GM18870 (cell line): ENCODE measurements around the gene DOCK2.
A peak's percentile ranks its signal among the peaks of the same experiment; 100 is the strongest.
"Not testable (repeated sequence)": the region's sequence is repeated elsewhere in the genome, so short reads cannot be mapped to it uniquely, and the experiment has no call there.

ENCODE experiments used
- ATAC-seq: cut with Tn5 transposase; IDR thresholded peaks from one replicate; pipeline ENCODE4 v1.9.1; 2021; ENCODE audit warnings: moderate library complexity; ENCODE audit not compliant: unreplicated experiment

DOCK2 gene

DNA sequence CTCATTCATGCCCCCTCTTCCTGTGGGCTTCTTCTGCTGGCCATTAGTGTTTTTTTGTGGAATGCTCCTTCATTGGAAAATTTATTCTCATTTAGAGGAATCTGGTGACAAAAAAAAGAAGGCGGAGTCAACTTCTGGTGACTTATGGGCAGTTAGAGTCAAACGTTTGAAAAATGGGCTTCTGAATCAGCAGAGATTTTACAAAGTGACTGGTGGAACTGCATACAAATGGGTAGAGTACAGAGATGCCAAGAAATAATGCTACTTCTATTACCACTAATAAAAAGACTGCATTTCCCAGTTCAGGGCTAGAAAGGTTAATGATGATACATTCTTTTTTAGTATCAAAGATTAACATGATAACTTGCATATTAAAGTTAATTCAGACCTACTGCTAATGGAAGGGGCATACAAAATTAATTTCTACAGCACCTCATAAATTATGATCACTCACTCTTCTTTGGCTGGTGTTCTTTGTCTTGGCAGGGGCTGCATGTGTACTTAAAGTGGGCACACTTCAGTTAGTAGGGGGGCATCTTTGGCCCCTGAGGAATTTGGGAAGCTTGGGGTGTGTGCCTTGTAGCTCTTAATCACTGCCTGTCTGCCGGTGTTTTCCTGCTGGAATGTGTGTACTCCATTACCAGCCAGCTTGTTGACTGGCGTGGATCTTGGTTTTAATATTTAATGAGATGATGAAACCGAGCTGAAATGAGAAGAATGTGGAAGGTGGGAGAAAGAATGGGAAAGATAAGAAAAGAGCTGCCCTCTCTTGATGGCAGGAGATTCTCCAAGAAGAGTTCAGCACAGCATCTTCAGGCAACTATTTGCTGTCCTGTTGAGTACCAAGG lies 148.9 kb downstream of the DOCK2 start:
- no peak for ATAC-seq

DNA sequence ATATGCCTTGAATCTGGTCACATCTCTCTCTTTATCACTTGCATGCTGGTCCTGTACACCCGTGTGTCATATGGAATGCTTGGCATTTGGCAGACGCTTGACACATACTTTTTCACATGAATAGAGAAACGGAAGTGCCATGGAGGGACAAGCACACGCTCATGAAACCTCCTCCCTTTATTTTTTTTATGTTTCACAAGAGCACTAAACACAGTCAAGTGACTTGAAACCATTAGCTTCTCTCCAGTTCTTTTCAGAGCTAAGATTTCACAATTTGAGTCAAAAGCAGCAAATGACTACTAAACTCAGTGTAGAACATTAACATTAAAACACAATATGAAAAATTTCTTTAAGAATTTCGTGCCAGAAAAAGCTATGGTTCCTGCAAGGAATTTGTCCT lies 151.1 kb downstream of the DOCK2 start:
- no peak for ATAC-seq

DNA sequence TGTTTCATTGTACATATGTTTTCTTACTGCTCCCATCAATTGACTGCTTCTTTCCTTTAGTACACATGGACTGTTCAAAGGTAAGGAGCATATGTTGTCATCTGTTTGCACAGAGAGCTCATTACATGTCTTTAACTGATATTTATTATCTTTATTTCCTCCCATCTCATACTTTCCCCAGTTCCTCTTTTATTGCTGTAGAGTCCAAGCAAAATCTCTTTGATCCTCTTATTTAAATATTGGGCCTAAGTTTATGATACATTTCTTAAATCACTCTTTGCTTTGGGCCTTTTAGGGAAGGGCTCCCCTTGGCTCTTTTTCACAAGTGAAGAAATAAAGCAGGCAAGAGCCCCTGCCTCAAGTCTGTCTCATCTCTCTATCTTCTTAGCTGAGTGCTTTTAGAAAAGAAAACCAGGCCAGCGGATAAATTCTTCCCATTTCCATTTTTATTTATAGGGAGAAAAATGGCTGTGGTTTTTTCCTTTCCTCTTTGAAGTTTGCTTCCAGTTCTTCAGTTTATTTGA lies 152.4 kb downstream of the DOCK2 start:
- ATAC-seq, result no peak

DNA sequence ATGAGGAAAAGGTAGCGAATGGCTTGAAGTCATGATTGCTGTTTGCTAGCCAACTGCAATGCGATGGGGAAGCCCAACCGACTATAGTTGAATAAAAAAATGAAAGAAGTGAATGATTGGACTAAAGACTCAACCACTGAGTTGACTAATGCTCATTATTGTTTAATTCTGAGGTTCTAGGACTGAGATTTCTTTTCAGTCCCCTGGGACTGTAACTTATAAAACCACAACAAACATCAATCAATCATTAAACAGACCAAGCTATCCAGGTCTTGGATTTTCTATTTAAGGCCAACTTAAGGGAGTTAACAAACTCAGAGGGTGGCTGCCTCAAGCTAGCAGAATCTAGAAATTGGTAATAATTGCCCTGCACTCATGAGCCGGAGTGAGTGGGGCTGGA lies 154.2 kb downstream of the DOCK2 start:
- ATAC-seq, result no peak

DNA sequence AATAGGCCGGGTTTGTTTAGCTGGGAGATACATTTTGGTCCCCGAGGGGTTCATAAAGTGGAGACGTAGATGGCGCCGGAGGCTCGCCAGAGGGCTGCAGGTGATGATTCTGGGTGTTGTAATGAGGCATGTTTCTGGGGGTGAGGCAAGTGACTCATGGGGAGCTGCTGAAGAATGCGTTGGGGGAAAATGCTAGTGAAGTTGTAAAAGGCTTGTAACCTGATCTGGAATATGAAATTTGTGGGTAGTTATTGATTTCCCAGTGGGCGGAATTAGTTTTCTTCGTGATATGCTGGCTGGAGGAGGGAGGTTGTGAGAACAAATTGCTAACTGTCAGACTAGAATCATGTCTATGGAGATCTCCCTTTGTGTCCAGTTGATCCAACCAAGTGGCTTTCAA lies 158.3 kb downstream of the DOCK2 start:
- ATAC-seq, result no peak

DNA sequence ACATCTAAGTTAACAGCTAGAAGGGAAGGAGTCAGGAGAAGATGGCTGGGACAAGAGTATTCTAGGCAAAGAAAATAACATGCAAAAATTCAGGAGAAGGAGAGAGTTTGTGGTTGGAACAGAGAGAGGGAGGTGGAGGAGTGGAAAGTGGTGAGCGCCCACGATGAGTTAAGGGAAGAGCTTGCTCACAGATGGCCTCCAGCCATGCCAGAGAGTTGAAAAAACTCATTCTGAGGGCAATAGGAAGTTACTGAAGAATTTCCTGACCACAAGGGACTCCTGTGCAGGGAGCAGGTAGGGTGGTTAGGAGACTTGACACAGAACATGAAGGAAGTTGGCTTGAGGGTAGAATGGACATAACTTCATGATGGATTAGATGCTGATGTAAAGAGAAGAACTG lies 159.7 kb downstream of the DOCK2 start:
- no peak for ATAC-seq

DNA sequence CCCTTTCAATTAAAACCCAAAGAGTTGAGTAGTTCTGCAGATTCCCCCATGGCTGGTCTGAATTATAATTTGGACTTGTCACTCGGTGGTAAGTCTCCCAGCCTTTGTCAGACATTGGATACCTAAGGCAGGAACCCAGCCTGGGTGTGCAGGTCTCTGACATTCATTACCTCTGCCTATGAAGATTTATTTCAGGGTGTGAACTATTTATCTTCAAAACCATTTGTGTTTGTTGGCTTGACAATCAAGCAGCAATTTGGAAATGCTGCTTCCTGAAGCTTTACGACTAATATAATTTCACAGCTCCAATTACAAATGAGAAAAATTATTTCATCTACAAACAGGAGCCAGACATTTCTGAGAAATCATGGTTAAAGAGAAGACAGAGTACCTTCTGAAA lies 160.5 kb downstream of the DOCK2 start:
- ATAC-seq, result no peak

DNA sequence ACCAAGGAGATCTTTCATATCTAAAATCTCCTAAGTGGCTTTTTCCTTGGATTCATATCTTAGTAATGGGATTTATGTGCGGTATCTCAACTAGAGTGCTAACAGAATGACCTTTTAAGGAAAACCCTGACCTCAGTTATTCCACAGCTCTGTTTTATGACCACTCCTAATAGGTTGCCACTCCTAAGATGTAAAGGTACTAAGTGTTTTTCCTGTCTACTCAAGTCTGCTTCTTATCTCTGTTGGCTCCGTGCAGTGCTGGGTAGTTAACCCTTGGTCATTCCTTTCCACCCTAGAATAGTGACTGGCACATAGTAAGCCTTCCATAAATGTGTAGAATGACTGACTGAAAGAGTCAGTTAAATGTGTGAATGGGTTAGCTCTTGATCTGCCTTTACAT lies 161.4 kb downstream of the DOCK2 start:
- no peak for ATAC-seq

DNA sequence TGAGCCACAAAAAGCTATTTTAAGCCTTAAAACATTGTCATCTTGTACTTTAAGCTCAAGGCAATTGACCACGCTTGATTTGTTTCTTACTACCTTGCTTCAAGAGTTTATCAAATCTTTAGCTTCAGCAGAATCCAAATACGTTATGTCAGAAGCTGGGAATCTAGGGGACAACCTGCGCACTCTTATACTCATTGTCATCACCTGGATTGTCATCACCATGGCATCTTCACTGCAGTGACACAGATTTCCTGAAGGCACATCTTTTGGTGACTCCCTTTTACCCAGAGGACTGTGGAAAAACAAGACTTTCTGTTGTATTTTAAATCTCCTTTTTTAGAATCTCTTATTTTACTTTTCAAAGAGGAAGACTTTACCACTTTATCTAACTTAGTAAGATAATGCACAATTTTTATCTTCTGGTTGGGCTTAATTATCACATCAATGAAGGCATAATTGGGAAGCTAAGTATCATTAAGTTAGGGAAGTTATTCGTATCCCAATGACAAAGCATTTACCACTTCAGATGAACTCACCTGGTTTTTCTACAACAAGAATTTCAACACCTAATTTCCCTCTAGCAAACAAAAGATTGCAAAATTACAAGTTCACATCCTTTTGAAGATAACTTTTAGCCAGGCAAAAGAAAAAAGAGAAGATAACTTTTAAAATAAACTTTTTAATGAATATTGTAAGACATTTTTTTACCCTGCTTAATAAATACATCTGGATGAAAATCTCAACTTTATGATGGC lies 162.0 kb downstream of the DOCK2 start:
- no peak for ATAC-seq

DNA sequence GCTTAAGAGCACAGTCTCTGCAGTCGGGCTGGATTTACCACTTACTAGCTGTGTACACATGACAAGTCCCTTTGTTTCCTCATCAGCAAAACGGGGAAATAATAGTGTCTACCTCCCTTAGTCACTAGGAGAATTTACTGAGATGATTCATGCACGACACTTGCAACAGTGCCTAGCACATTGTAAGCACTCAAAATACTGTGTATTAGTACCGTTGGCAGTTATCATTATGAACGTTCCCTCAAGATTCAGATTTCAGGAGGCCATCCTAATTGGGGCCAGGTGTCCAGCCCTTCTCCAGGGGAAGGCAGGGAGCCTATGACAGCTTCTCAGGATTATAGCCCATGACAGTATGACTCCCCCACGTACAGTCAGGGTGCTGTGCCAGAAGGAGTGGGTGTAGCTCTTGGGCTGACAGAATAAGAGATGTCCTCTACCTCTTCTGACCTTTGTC lies 164.3 kb downstream of the DOCK2 start:
- ATAC-seq, result no peak

DNA sequence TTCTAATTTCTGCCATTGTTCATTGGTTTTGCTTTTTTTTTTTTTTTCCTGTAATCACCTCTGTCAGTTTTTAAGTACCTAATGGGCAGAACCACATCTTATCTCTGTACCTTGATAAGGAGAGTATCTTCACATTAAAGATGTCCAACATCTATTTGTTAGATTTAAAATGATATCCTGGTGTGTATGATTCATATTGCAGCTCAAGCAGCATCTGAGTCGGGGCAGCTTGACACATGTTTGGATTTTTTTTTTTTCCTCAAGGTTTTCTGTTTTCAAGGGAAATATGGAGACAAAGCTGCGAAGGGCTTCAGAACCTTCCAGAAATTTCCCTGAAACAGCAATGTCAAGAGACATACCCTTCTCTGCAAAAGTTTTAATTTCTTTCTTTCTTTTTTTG lies 164.7 kb downstream of the DOCK2 start:
- no peak for ATAC-seq

DNA sequence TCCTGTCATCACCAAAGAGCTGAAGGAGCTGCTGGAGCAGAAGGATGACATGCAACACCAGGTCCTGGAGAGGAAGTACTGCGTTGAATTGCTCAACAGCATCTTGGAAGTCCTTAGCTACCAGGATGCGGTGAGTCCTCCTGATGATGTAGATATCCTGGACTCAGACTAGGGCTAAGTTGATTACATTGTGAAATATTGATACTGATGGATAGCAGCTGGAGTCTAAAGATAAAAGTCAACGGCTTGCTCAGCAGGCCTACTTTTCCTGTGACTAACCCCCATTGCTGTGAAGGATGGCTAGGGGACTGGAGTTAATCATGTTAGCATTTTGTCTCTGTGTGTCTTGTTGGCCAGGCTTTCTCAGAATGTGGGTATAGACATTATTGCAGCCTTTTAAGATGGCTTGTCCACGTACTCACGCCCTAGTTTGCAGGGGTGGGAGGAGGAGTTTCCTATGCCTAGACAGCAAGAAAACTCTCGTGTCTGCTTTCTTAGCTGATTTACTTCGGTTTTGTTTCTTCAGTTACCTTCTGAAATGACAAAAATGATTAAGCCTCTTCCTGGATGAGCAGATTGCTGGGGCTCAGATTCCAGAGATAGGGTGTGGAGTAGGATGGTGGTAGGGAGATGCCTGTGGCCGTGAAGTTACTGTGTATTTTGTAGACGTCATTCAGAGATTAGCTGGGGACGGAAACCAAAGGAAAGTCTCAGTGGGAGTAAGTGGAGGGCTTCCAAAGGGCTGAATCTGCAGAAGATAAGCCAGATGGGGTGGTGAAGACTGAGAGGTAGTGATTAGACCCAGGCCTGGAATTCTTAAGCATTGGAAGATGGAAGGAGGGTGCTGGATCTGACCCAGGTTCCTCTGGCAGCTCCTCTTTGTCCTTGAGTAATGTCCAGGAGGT lies 166.3 kb downstream of the DOCK2 start:
- no peak for ATAC-seq

DNA sequence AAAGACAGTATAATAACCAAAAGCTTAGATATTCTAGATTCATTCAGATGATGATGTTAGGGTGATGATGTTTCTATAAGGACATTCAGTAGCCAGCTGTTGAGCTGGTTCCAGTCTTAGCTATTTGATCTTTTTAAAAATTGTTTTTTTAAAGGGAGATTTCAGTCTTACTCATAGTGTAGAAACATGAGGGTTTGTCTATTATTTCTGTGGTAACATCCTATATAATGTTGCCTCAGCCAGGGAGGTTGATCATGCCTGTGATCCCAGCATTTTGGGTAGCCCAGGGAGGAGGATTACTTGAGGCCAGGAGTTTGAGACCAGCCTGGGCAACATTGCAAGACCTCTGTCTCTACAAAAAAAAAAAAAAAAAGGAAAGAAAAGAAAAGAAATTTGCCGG lies 167.8 kb downstream of the DOCK2 start:
- ATAC-seq, result no peak

DNA sequence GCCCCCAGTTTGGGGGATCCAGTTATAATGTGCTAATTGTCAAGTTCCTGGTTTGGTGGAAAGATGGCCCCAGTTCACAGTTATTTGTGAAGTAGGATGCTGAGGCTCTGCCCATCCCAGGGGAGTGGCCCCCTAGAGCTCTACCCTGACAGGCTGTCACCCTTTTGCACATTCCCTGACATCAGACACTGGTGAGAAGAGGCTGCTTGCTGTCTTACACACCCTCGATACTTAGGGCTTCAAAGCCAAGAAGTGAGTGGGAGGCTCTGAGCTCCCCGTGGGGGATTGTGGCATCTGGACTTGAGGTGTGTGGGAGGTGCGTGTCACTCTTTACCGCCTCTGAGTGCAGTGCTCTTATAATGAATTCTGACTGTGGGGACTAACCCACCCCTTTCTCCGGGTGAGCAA lies 168.5 kb downstream of the DOCK2 start:
- ATAC-seq, result peak; percentile 86

DNA sequence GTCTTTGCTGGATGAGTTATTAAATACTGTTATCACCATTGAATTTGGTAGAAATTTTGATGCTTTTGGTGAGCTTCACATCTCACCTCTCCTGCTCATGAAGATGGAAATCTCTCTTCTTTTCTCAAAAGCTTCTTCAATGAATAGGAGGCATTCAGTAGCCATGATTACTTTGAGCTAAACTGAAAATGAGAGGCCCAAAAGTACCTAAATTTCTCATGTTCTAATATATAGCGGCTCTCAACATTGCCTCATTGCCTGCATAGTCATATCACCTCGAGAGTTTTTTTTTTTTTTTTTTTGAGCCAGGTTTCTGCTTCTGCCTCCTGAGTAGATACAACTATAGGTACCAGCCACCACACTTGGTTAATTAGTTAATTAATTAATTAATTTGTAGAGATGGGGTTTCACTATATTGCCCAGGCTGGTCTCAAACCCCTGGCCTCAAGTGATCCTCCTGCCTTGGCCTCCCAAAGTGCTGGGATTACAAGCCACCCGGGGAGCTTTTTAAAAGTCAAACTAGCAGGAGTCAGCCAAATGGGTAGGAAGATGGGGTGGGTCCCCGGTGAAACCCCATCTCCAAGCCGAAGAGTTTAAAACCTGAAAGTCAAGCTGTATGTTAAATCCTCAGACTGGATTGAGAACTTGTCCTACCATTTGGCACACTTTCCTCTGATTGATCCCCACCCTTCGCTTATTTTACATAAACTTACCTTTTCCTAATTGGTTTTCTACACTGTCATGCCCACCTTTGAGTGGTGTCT lies 169.0 kb downstream of the DOCK2 start:
- ATAC-seq, result peak; percentile 61

DNA sequence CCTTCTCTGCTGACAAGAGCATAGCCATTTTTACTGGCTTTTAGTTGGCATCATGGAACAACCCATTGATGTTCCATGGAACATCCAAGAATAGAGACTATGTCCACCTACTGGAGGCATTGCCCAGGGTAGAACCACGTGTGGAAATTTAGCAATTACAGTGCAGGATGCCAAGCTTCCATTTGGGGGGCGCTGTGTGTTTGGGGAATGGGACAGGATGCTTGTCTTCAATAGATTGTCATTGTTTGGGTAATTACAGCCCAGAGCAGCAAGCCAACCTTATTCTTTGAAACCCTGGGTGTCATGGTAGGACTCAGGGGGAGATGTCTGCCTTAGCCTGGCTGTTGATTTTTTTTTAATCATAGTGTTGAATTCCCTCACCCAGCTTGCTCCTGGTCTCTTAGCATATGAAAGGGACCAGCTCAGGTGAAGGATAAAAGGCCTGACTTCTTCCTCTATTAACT lies 171.1 kb downstream of the DOCK2 start:
- ATAC-seq, result no peak

DNA sequence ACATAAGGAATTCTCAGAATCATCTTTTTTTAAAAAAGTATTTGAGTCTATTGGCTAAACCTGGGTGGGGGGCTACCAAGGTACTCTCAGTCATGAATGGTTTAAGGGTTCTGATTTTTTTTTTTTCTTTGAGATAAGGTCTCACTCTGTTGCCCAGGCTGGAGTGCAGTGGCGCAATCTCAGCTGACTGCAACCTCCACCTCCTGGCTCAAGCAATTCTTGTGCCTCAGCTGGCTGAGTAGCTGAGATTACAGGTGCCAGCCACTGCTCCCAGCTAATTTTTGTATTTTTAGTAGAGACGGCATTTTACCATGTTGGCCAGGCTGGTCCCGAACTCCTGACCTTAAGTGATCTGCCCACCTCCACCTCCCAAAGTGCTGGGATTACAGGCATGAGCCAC lies 171.8 kb downstream of the DOCK2 start:
- ATAC-seq, result not testable (repeated sequence)

DNA sequence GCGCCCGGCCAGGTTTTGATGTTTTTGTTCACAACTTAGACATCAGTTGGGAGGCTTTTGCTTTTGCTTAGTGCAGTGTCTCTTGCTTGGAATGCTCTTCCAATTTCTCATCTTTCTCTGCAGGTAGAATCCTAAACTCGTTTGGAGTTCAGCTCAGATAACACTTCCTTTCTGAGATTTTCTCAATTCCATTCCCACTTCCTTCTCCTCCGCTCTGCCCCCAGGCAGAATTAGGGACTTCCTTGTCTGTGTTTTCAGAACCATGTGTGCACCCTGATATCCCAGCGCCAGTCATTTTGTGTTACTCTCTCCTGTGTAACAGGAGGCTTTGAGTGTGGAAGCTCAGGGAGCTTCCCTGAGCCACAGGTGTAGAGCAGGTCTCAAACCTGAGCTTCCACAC lies 172.2 kb downstream of the DOCK2 start:
- no peak for ATAC-seq

DNA sequence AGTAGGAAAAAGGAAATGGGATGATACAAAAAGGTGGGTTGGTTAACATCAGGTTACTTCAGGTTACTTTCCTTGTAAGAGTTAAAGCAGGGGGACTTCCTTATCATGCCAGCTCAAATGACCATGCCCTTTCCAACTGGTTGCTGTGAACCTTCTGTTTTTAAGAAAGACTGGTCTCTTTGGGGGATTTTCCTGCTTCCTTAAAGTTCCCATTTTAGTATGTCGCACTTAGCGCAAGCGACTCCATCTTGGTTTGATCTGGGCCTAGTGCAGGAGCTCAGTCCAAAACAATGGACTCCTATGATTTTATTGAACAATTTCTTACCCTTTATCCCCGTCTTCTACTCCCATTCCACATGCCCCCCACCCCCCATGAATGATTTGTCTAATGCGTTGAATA lies 173.4 kb downstream of the DOCK2 start:
- no peak for ATAC-seq

DNA sequence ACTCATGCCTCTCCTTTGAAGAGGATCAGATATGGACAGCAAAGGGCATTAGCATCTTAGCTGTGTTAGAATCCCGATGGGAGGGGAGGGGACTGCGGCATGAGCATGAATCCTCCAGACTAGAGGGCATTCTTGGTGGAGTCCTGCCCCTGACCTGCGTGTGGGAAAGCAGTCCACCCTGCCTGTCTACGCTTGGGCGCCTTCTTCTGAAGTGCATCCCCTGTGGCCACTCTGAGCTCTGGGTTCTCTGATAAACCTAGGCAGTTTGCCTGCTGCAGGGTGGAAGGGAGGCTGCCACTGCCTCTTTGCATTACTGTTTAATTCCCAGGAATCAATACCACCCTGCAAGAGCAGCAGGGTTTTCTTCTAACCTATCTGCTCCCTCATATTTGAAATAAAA lies 173.9 kb downstream of the DOCK2 start:
- no peak for ATAC-seq
